Mesothelial cell of epicardium (in vitro differentiated cells): ENCODE results near the gene PACS2. TPM values are rescaled to one million over a fixed set of nuclear protein-coding genes. Genes with fewer than 3 reads are reported as not detected.

ENCODE experiments used
- DNase-seq, 2 experiments: peaks; one replicate each; pipeline ENCODE4 v3.0.0; 2021; ENCODE audit warnings: low spot score in 2 of 2; ENCODE audit not compliant: unreplicated experiment in 2 of 2
- H3K27ac Mint-ChIP-seq: 2 replicates; pipeline ENCODE4 v1.8.0; 2021; ENCODE audit warnings: mixed read lengths
- H3K27me3 Mint-ChIP-seq: 2 replicates; pipeline ENCODE4 v1.8.0; 2021; ENCODE audit warnings: low read depth, mixed read lengths
- H3K36me3 Mint-ChIP-seq: 2 replicates; pipeline ENCODE4 v1.8.0; 2021; ENCODE audit warnings: mixed read lengths
- H3K4me1 Mint-ChIP-seq: 2 replicates; pipeline ENCODE4 v1.8.0; 2021; ENCODE audit warnings: mixed read lengths
- H3K4me3 Mint-ChIP-seq: 2 replicates; pipeline ENCODE4 v1.8.0; 2021; ENCODE audit warnings: mild to moderate bottlenecking, moderate library complexity, mixed read lengths
- H3K9me3 Mint-ChIP-seq: 2 replicates; pipeline ENCODE4 v1.8.0; 2021; ENCODE audit warnings: mixed read lengths
- CTCF ChIP-seq: fragments of 200-600 bp; sonication (generic); IDR thresholded peaks from one replicate; pipeline ENCODE4 v1.5.0; 2021; ENCODE audit warnings: antibody characterized with exemption; ENCODE audit not compliant: unreplicated experiment
- total RNA-seq: library from RNA; stranded (reverse); gene quantifications from 3 replicates; pipeline ENCODE4 v1.2.1, GENCODE V29; 2021

PACS2 gene
- total RNA-seq, 1 donor from 2014 or later = 147 TPM

DNA sequence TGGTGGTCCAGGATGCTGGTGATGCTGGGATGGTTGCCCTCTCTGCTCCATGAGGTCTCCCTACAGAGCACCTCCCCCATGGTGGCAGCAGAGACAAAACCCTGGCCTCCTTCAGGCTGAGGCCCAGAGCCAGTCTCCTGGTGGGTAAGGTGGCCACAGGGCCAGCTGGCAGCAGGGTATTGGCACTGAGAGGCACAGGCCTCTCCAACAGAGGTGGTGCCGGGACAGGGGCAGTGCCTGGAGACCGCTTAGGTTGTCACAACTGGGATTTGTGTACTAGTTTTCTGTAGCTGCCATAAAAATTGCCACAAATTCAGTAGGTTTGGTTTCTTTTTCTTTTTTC is 99.0 kb downstream of the PACS2 start:
- Mint-ChIP-seq H3K4me3 (no peak overlapping the region), H3K27ac (no peak overlapping the region), H3K36me3 (peaks cover 5% of the 10 kb centered on the region), H3K4me1 (peaks cover 10% of the 10 kb centered on the region), H3K9me3 (no peaks in the 10 kb centered on the region), H3K27me3 (peaks cover 47% of the 10 kb centered on the region)
- no peak for TF ChIP-seq CTCF
- no peak for DNase-seq

- H3K36me3 Mint-ChIP-seq = peaks cover 5% of the 10 kb centered on the region
- peaks cover 17% of the 10 kb centered on the region for H3K4me1 Mint-ChIP-seq
- H3K4me3 Mint-ChIP-seq = peak overlapping the region; percentile 70
- DNase-seq = peak; percentile 46 to 78
- peak overlapping the region; percentile 21 for H3K27ac Mint-ChIP-seq
- peak; percentile 50 for TF ChIP-seq CTCF
- H3K9me3 Mint-ChIP-seq = no peaks in the 10 kb centered on the region
- H3K27me3 Mint-ChIP-seq = peaks cover 37% of the 10 kb centered on the region
These were observed 100.2 kb downstream of the PACS2 start for GRCh38 chr14:105414456-105415371.

GRCh38 chr14:105415481-105416428 is 101.2 kb downstream of the PACS2 start:
- Mint-ChIP-seq H3K4me1 (peaks cover 17% of the 10 kb centered on the region), H3K36me3 (peaks cover 3% of the 10 kb centered on the region), H3K4me3 (peak overlapping the region; percentile 70), H3K9me3 (no peaks in the 10 kb centered on the region), H3K27ac (no peak overlapping the region), H3K27me3 (peaks cover 26% of the 10 kb centered on the region)
- no peak for DNase-seq
- TF ChIP-seq CTCF = no peak

DNA sequence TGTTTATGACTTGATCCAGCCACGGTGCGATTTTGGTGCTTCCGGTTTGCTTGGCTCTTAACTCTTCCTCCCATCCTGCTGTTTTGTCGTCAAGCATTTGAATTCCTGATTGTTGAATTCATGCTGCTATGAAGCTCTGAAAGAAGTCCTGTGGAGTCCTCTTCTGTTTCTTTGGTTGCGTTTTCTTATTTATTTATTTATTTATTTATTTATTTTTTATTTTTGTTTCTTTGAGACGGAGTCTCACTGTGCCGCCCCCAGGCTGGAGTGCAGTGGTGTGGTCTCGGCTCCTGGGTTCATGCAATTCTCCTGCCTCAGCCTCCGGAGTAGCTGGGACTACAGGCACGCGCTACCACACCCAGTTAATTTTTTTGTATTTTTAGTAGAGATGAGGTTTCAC is 102.1 kb downstream of the PACS2 start:
- no peaks in the 10 kb centered on the region for H3K9me3 Mint-ChIP-seq
- H3K36me3 Mint-ChIP-seq = peaks cover 2% of the 10 kb centered on the region
- peaks cover 22% of the 10 kb centered on the region for H3K4me1 Mint-ChIP-seq
- H3K27ac Mint-ChIP-seq = no peak overlapping the region
- DNase-seq = no peak
- peaks cover 20% of the 10 kb centered on the region for H3K27me3 Mint-ChIP-seq
- H3K4me3 Mint-ChIP-seq = peak overlapping the region; percentile 36
- no peak for TF ChIP-seq CTCF

DNA sequence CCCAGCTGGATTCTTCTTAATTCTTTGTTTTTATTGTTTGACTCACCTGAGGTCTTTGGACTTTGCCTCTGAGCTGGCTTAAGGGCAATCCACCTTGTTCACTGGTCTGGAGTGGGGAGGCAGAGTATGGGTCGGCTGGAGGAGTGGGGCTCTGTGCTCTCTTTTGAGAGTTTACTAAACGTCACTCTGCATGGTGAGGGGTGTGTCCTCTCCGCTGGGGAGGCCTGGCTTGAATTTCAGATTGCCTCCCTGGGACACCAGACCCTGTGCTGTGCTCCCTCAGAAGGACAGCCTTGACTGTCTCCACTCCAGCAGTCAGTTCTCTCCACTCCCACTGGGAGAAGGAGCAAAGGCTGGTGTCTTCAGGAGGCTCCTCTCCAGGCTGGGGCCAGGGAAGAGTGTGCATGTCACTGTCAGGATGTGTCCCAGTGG is 103.2 kb downstream of the PACS2 start:
- TF ChIP-seq CTCF = no peak
- Mint-ChIP-seq H3K27me3 (peaks cover 11% of the 10 kb centered on the region), H3K4me1 (peaks cover 32% of the 10 kb centered on the region), H3K4me3 (peak overlapping the region; percentile 72), H3K27ac (no peak overlapping the region), H3K36me3 (peaks cover 2% of the 10 kb centered on the region), H3K9me3 (no peaks in the 10 kb centered on the region)
- no peak for DNase-seq
